DND-41 (cell line): ENCODE measurements around the gene SP140L.

ENCODE experiments used
- EZH2 ChIP-seq: IDR thresholded peaks from 3 replicates; pipeline ENCODE4 v1.6.1; 2012; ENCODE audit warnings: borderline replicate concordance, low read depth, mild to moderate bottlenecking, moderate library complexity, low read length, inconsistent platforms; ENCODE audit not compliant: severe bottlenecking
- TF ChIP-seq, protein P1 (sequence below): IDR thresholded peaks from 2 replicates; pipeline ENCODE4 v1.5.1; 2012; ENCODE audit warnings: borderline replicate concordance, low read length, moderate library complexity, mild to moderate bottlenecking; ENCODE audit not compliant: poor library complexity, severe bottlenecking; ENCODE audit errors: extremely low read depth

DNA sequence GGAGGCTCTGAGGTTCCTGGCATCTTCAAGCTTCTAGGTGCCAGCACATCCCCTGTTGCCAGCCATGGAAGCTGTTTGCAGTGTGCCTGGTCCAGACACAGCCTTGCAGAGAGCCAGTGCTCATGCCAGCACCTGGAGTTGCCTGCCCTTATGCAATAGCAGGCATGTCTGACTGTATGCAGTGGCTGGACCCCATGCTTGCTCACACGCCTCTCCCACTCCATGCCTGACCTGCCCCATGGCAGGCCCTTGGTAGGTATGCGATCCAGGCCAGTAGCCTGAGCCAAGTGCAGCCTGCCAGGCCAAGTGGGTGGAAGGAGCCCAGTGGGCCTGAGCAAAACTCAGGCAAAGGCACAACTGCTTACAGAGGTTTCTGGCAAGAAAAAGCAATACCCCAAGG lies 19.5 kb upstream of the SP140L start:
- no peak for TF ChIP-seq EZH2
- TF ChIP-seq, protein P1, sequence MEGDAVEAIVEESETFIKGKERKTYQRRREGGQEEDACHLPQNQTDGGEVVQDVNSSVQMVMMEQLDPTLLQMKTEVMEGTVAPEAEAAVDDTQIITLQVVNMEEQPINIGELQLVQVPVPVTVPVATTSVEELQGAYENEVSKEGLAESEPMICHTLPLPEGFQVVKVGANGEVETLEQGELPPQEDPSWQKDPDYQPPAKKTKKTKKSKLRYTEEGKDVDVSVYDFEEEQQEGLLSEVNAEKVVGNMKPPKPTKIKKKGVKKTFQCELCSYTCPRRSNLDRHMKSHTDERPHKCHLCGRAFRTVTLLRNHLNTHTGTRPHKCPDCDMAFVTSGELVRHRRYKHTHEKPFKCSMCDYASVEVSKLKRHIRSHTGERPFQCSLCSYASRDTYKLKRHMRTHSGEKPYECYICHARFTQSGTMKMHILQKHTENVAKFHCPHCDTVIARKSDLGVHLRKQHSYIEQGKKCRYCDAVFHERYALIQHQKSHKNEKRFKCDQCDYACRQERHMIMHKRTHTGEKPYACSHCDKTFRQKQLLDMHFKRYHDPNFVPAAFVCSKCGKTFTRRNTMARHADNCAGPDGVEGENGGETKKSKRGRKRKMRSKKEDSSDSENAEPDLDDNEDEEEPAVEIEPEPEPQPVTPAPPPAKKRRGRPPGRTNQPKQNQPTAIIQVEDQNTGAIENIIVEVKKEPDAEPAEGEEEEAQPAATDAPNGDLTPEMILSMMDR, result no peak
